Stimulated activated CD8-positive, alpha-beta memory T cell treated with anti-CD3 and anti-CD28 coated beads, Interleukin-4, amount 100 ng/mL, for 24 hours (primary cell): Measurements from ENCODE around the gene SNX20.
A peak's percentile ranks its signal among the peaks of the same experiment; 100 is the strongest.

Experiments used
- DNase-seq: peaks from one replicate; pipeline ENCODE4 v3.0.0-alpha.2; 2020; ENCODE audit warnings: low read depth

The SNX20 gene

GRCh38 chr16:50635505-50636392 is 45.4 kb downstream of the SNX20 start:
- peak; percentile 11 for DNase-seq

- no peak for DNase-seq
These were observed 46.2 kb downstream of the SNX20 start for GRCh38 chr16:50634947-50635346.

GRCh38 chr16:50634090-50634489 is 47.0 kb downstream of the SNX20 start:
- no peak for DNase-seq

GRCh38 chr16:50632927-50633800 is 47.9 kb downstream of the SNX20 start:
- no peak for DNase-seq

- DNase-seq: no peak
These were observed 49.0 kb downstream of the SNX20 start for GRCh38 chr16:50631985-50632576.

- no peak for DNase-seq
These were observed 49.7 kb downstream of the SNX20 start for GRCh38 chr16:50631249-50631984.

GRCh38 chr16:50630394-50631020 is 50.6 kb downstream of the SNX20 start:
- no peak for DNase-seq

GRCh38 chr16:50629334-50629733 is 51.8 kb downstream of the SNX20 start:
- DNase-seq: no peak

- DNase-seq: no peak
These were observed 52.8 kb downstream of the SNX20 start for GRCh38 chr16:50628156-50628802.

GRCh38 chr16:50627419-50627818 is 53.7 kb downstream of the SNX20 start:
- peak; percentile 11 for DNase-seq

GRCh38 chr16:50626868-50627267 is 54.2 kb downstream of the SNX20 start:
- DNase-seq: no peak

- DNase-seq: no peak
These were observed 55.7 kb downstream of the SNX20 start for GRCh38 chr16:50625374-50625773.

GRCh38 chr16:50624449-50624970 is 56.6 kb downstream of the SNX20 start:
- no peak for DNase-seq

GRCh38 chr16:50622643-50623369 is 58.3 kb downstream of the SNX20 start:
- no peak for DNase-seq

- no peak for DNase-seq
These were observed 59.1 kb downstream of the SNX20 start for GRCh38 chr16:50622029-50622428.
